Prostate gland (tissue), 2 donors: ENCODE results near the gene TARDBP. TPM values are rescaled to one million over a fixed set of nuclear protein-coding genes. Genes with fewer than 3 reads are reported as not detected.

Experiments used
- total RNA-seq, 2 donors: library from RNA; depleted of rRNA; stranded (reverse); fragments of >200 nt; gene quantifications; one replicate each; pipeline ENCODE4 v1.1.0, GENCODE V29; 2016

The TARDBP gene
- total RNA-seq, 2 donors from 2014 or later = 93.7 to 151 TPM

Other genes with a start within 250 kb of the TARDBP start
- gene CASZ1, start 216.0 kb upstream of the TARDBP start, total RNA-seq = 10 to 100 TPM; 90.9 to 96.9 TPM
- not detected for gene MASP2, start 34.6 kb downstream of the TARDBP start, total RNA-seq
- gene SRM, start 47.4 kb downstream of the TARDBP start, total RNA-seq = 10 to 100 TPM; 39.3 to 89.2 TPM
- gene EXOSC10, start 87.2 kb downstream of the TARDBP start, total RNA-seq = 10 to 100 TPM; 51.6 to 65.0 TPM
- under 1 TPM in 1 of 2 donors, not detected in 1; 0.80 TPM for gene ANGPTL7, start 176.7 kb downstream of the TARDBP start, total RNA-seq
- 10 to 100 TPM; 34.7 to 56.1 TPM for gene MTOR, start 249.9 kb downstream of the TARDBP start, total RNA-seq